Keratinocyte (primary cell): ENCODE data around the gene CACNB2. TPM values are rescaled to one million over a fixed set of nuclear protein-coding genes. Genes with fewer than 3 reads are reported as not detected.

Experiments used
- DNase-seq: peaks from one replicate; pipeline ENCODE4 v3.0.0-alpha.2; 2011; ENCODE audit warnings: low read depth, missing footprints, low spot score
- FAIRE-seq: peaks from 2 replicates; lab custom pipeline; 2011; peaks lifted over from hg19 to GRCh38; lab: Jason Lieb, UNC
- H2AFZ ChIP-seq: 2 replicates; pipeline ENCODE4 v1.6.0; 2012; ENCODE audit warnings: low read length, control low read depth, inconsistent platforms; ENCODE audit not compliant: control insufficient read depth
- H3K27ac ChIP-seq: 2 replicates; pipeline ENCODE4 v1.5.1; 2011; ENCODE audit warnings: low read length; ENCODE audit not compliant: control insufficient read depth, insufficient read depth
- H3K27me3 ChIP-seq: 3 replicates; pipeline ENCODE4 v1.6.0; 2011; ENCODE audit warnings: low read length; ENCODE audit not compliant: control insufficient read depth, insufficient read depth; ENCODE audit errors: extremely low read depth
- H3K36me3 ChIP-seq, 2 experiments: 2 replicates in 1 of 2; 3 replicates in 1 of 2; pipeline ENCODE4 v1.5.1; 2011; ENCODE audit warnings: low read length in 2 of 2, mild to moderate bottlenecking in 1 of 2; ENCODE audit not compliant: control insufficient read depth in 2 of 2, insufficient read depth in 2 of 2; ENCODE audit errors: extremely low read depth in 1 of 2
- H3K4me1 ChIP-seq: 3 replicates; pipeline ENCODE4 v1.5.1; 2011; ENCODE audit warnings: low read length; ENCODE audit not compliant: control insufficient read depth, insufficient read depth; ENCODE audit errors: extremely low read depth
- H3K4me2 ChIP-seq: 3 replicates; pipeline ENCODE4 v1.6.0; 2011; ENCODE audit warnings: low read depth, low read length; ENCODE audit not compliant: control insufficient read depth, insufficient read depth; ENCODE audit errors: extremely low read depth
- H3K4me3 ChIP-seq, 3 experiments: fragments of 200-600 bp in 1 of 3; sonication (generic) in 1 of 3; 2 replicates in 2 of 3; 3 replicates in 1 of 3; pipeline ENCODE4 v1.5.1; 2011 to 2016; ENCODE audit warnings: low read length in 3 of 3, mild to moderate bottlenecking in 3 of 3, control low read depth in 2 of 3, inconsistent platforms in 1 of 3, low read depth in 1 of 3, mixed read lengths in 1 of 3, mixed run types in 1 of 3, moderate library complexity in 1 of 3; ENCODE audit not compliant: control insufficient read depth in 2 of 3, insufficient read depth in 2 of 3; ENCODE audit errors: extremely low read depth in 1 of 3
- H3K79me2 ChIP-seq: 2 replicates; pipeline ENCODE4 v1.6.0; 2012; ENCODE audit warnings: low read length; ENCODE audit not compliant: control insufficient read depth, insufficient read depth
- H3K9ac ChIP-seq: 3 replicates; pipeline ENCODE4 v1.6.0; 2011; ENCODE audit warnings: low read length; ENCODE audit not compliant: control insufficient read depth, insufficient read depth; ENCODE audit errors: extremely low read depth
- H3K9me1 ChIP-seq: 3 replicates; pipeline ENCODE4 v1.6.0; 2011; ENCODE audit warnings: low read length; ENCODE audit not compliant: control insufficient read depth, insufficient read depth; ENCODE audit errors: extremely low read depth
- H3K9me3 ChIP-seq: 2 replicates; pipeline ENCODE4 v1.5.1; 2012; ENCODE audit warnings: low read depth, low read length; ENCODE audit not compliant: control insufficient read depth
- H4K20me1 ChIP-seq: 3 replicates; pipeline ENCODE4 v1.6.0; 2011; ENCODE audit warnings: low read length; ENCODE audit not compliant: control insufficient read depth, insufficient read depth; ENCODE audit errors: extremely low read depth
- EZH2 ChIP-seq: IDR thresholded peaks from one replicate; pipeline ENCODE4 v1.6.1; 2012; ENCODE audit warnings: inconsistent platforms, mild to moderate bottlenecking, low read length, moderate library complexity
- dilution Hi-C: fragments of 300-500 bp; cut with MboI; formaldehyde crosslinking; loops from one replicate; pipeline ENCODE4 v1.7.0; 2020; ENCODE audit warnings: low sequenced_read_pairs; ENCODE audit not compliant: extremely low pct_ligation_motif_present
- polyA plus RNA-seq, 5 experiments: library from polyadenylated mRNA; depleted of rRNA in 3 of 5; stranded (reverse) in 3 of 5; stranded (forward) in 1 of 5; unstranded in 1 of 5; fragments of >200 nt; gene quantifications; 1 replicate in 1 of 5; 2 replicates in 3 of 5; 3 replicates in 1 of 5; pipeline versions ENCODE4 v1.2.1 to v1.2.3, GENCODE V29; 2011 to 2012; ENCODE audit warnings: missing spikeins in 2 of 5, low read depth in 1 of 5, low replicate concordance in 1 of 5
- TF ChIP-seq, protein P1 (sequence below), 3 experiments: IDR thresholded peaks in 1 of 3; conservative IDR thresholded peaks in 1 of 3; optimal IDR thresholded peaks in 1 of 3; 2 replicates in 2 of 3; 3 replicates in 1 of 3; pipeline versions ENCODE3 to v1.5.1; 2011; ENCODE audit warnings: low read length in 3 of 3, mild to moderate bottlenecking in 3 of 3, moderate library complexity in 2 of 3, control low read depth in 1 of 3, inconsistent platforms in 1 of 3; ENCODE audit not compliant: insufficient read depth in 2 of 3; ENCODE audit errors: extremely low read depth in 1 of 3

The CACNB2 gene
- polyA plus RNA-seq, 1 donor (not counting 4 experiments of a cell fraction or from before 2014, with no cell fraction given) = 0.03 TPM

DNA sequence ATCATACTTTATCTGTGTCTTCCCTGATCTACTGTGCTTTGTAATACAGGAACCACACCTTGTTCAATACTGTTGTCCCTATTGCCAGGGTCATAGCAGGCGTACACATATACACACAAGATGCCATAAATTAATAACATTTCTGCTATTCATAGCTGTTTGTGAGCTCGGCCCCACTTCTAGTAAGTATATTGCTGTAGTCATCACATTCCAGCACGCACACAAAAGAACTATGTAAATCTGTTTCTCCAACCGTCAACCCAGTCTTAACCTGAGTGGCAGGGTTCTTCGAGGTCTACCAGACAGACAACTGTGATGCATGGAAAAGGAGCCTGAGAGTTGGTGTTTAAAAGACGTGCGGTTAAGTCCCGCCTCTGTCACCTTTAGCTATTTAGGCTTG lies 5.7 kb upstream of the CACNB2 start:
- DNase-seq (no peak), FAIRE-seq (no peak)
- Histone ChIP-seq H2AFZ (no peak overlapping the region), H3K36me3 (no peaks in the 10 kb centered on the region), H3K9me3 (no peaks in the 10 kb centered on the region), H3K79me2 (no peaks in the 10 kb centered on the region), H3K4me1 (no peaks in the 10 kb centered on the region), H3K9me1 (no peaks in the 10 kb centered on the region), H3K9ac (no peak overlapping the region), H3K4me2 (no peak overlapping the region), H3K27ac (no peak overlapping the region), H3K27me3 (peaks cover 3% of the 10 kb centered on the region), H3K4me3 (no peak overlapping the region), H4K20me1 (no peaks in the 10 kb centered on the region)
- dilution Hi-C loops = no loop called here
- TF ChIP-seq, protein P1, sequence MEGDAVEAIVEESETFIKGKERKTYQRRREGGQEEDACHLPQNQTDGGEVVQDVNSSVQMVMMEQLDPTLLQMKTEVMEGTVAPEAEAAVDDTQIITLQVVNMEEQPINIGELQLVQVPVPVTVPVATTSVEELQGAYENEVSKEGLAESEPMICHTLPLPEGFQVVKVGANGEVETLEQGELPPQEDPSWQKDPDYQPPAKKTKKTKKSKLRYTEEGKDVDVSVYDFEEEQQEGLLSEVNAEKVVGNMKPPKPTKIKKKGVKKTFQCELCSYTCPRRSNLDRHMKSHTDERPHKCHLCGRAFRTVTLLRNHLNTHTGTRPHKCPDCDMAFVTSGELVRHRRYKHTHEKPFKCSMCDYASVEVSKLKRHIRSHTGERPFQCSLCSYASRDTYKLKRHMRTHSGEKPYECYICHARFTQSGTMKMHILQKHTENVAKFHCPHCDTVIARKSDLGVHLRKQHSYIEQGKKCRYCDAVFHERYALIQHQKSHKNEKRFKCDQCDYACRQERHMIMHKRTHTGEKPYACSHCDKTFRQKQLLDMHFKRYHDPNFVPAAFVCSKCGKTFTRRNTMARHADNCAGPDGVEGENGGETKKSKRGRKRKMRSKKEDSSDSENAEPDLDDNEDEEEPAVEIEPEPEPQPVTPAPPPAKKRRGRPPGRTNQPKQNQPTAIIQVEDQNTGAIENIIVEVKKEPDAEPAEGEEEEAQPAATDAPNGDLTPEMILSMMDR (optimal IDR thresholded peaks at IDR 0.05 in 1 of 3, IDR thresholded peaks at IDR 0.05 in 1 of 3, conservative IDR thresholded peaks at IDR 0.05 in 1 of 3; ENCODE audit: extremely low read depth in 1 of 3, insufficient read depth in 2 of 3, low read length in 3 of 3) = no peak
- no peak for TF ChIP-seq EZH2

DNA sequence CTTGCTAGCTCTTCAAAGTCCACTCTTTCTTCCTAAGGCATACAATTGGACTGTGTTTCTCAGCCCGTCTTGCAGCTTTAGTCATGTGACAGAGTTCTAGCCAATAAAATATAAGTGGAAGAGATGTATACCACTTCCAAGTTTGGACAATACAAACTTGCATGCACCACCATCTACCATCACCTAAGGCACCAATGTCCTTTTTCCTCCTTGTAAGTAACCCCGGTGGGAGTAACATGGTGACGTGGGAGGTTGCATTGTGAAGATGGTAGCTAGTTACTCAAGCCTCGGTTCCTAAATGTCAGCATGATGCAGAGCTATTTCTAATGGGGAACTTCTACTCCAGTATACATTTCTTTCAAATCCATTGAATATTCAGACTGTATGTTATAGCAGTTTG lies 5.3 kb upstream of the CACNB2 start:
- no peaks in the 10 kb centered on the region for H3K4me1 ChIP-seq
- no peak for FAIRE-seq
- H3K9me3 ChIP-seq = no peaks in the 10 kb centered on the region
- no peaks in the 10 kb centered on the region for H4K20me1 ChIP-seq
- H3K36me3 ChIP-seq = no peaks in the 10 kb centered on the region
- no peaks in the 10 kb centered on the region for H3K9me1 ChIP-seq
- no peaks in the 10 kb centered on the region for H3K79me2 ChIP-seq
- H3K4me2 ChIP-seq = no peak overlapping the region
- DNase-seq = no peak
- dilution Hi-C loops = no loop called here
- H3K9ac ChIP-seq = no peak overlapping the region
- no peak overlapping the region for H3K27ac ChIP-seq
- no peak overlapping the region for H2AFZ ChIP-seq
- TF ChIP-seq, protein P1 (optimal IDR thresholded peaks at IDR 0.05 in 1 of 3, IDR thresholded peaks at IDR 0.05 in 1 of 3, conservative IDR thresholded peaks at IDR 0.05 in 1 of 3; ENCODE audit: extremely low read depth in 1 of 3, insufficient read depth in 2 of 3, low read length in 3 of 3) = no peak
- no peak for TF ChIP-seq EZH2
- H3K4me3 ChIP-seq = no peak overlapping the region
- H3K27me3 ChIP-seq = peaks cover 7% of the 10 kb centered on the region
